ENCODE results near the gene KITLG.

Gene KITLG

GRCh38 chr12:88544991-88545980, 35.0 kb downstream of the KITLG start:
- Mint-ChIP-seq H3K36me3 (no peaks in the 10 kb centered on the region), H3K4me3 (no peak overlapping the region), H3K27ac (no peak overlapping the region), H3K9me3 (peaks cover 3% of the 10 kb centered on the region), H3K4me1 (no peaks in the 10 kb centered on the region), H3K27me3 (no peaks in the 10 kb centered on the region)
- DNase-seq (ENCODE audit: low spot score in 2 of 2) (no peak), ATAC-seq (ENCODE audit: low read depth) (no peak)

- no peak for ATAC-seq (ENCODE audit: low read depth)
- Mint-ChIP-seq H3K4me3 (no peak overlapping the region), H3K9me3 (peaks cover 8% of the 10 kb centered on the region), H3K4me1 (no peaks in the 10 kb centered on the region), H3K36me3 (no peaks in the 10 kb centered on the region), H3K27me3 (no peaks in the 10 kb centered on the region), H3K27ac (no peak overlapping the region)
- no peak for DNase-seq (ENCODE audit: low spot score in 2 of 2)
These were observed 40.4 kb downstream of the KITLG start for GRCh38 chr12:88539893-88540292.

- DNase-seq (ENCODE audit: low spot score in 2 of 2), result no peak
- H3K9me3 Mint-ChIP-seq, result peaks cover 9% of the 10 kb centered on the region
- H3K4me3 Mint-ChIP-seq, result no peak overlapping the region
- ATAC-seq (ENCODE audit: low read depth), result no peak
- no peaks in the 10 kb centered on the region for H3K27me3 Mint-ChIP-seq
- H3K4me1 Mint-ChIP-seq, result no peaks in the 10 kb centered on the region
- no peak overlapping the region for H3K27ac Mint-ChIP-seq
- H3K36me3 Mint-ChIP-seq, result no peaks in the 10 kb centered on the region
These were observed 41.6 kb downstream of the KITLG start for GRCh38 chr12:88538697-88539096.

GRCh38 chr12:88538250-88538649, 42.0 kb downstream of the KITLG start:
- Mint-ChIP-seq H3K9me3 (peaks cover 6% of the 10 kb centered on the region), H3K27me3 (no peaks in the 10 kb centered on the region), H3K4me3 (no peak overlapping the region), H3K36me3 (no peaks in the 10 kb centered on the region), H3K27ac (no peak overlapping the region), H3K4me1 (no peaks in the 10 kb centered on the region)
- ATAC-seq (ENCODE audit: low read depth) (no peak), DNase-seq (ENCODE audit: low spot score in 2 of 2) (no peak)

GRCh38 chr12:88530868-88531267, 49.4 kb downstream of the KITLG start:
- Mint-ChIP-seq H3K9me3 (peaks cover 4% of the 10 kb centered on the region), H3K27me3 (no peaks in the 10 kb centered on the region), H3K36me3 (no peaks in the 10 kb centered on the region), H3K4me3 (no peak overlapping the region), H3K4me1 (no peaks in the 10 kb centered on the region), H3K27ac (no peak overlapping the region)
- no peak for ATAC-seq (ENCODE audit: low read depth)
- DNase-seq (ENCODE audit: low spot score in 2 of 2), result no peak

GRCh38 chr12:88529531-88530488, 50.5 kb downstream of the KITLG start:
- H3K27me3 Mint-ChIP-seq, result no peaks in the 10 kb centered on the region
- no peaks in the 10 kb centered on the region for H3K36me3 Mint-ChIP-seq
- no peaks in the 10 kb centered on the region for H3K4me1 Mint-ChIP-seq
- peaks cover 5% of the 10 kb centered on the region for H3K9me3 Mint-ChIP-seq
- no peak overlapping the region for H3K27ac Mint-ChIP-seq
- H3K4me3 Mint-ChIP-seq, result no peak overlapping the region
- ATAC-seq (ENCODE audit: low read depth), result no peak
- no peak for DNase-seq (ENCODE audit: low spot score in 2 of 2)

- ATAC-seq (ENCODE audit: low read depth) (no peak), DNase-seq (ENCODE audit: low spot score in 2 of 2) (no peak)
- no peak overlapping the region for H3K4me3 Mint-ChIP-seq
- no peaks in the 10 kb centered on the region for H3K36me3 Mint-ChIP-seq
- no peak overlapping the region for H3K27ac Mint-ChIP-seq
- H3K9me3 Mint-ChIP-seq, result peaks cover 4% of the 10 kb centered on the region
- no peaks in the 10 kb centered on the region for H3K4me1 Mint-ChIP-seq
- no peaks in the 10 kb centered on the region for H3K27me3 Mint-ChIP-seq
These were observed 57.3 kb downstream of the KITLG start for GRCh38 chr12:88522961-88523360.

GRCh38 chr12:88520436-88520820, 59.8 kb downstream of the KITLG start:
- DNase-seq (ENCODE audit: low spot score in 2 of 2) (no peak), ATAC-seq (ENCODE audit: low read depth) (no peak)
- Mint-ChIP-seq H3K9me3 (no peaks in the 10 kb centered on the region), H3K4me3 (no peak overlapping the region), H3K4me1 (no peaks in the 10 kb centered on the region), H3K27me3 (no peaks in the 10 kb centered on the region), H3K27ac (no peak overlapping the region), H3K36me3 (no peaks in the 10 kb centered on the region)

- Mint-ChIP-seq H3K36me3 (no peaks in the 10 kb centered on the region), H3K27me3 (no peaks in the 10 kb centered on the region), H3K4me1 (no peaks in the 10 kb centered on the region), H3K4me3 (no peak overlapping the region), H3K9me3 (no peaks in the 10 kb centered on the region), H3K27ac (no peak overlapping the region)
- no peak for DNase-seq (ENCODE audit: low spot score in 2 of 2)
- no peak for ATAC-seq (ENCODE audit: low read depth)
These were observed 60.4 kb downstream of the KITLG start for GRCh38 chr12:88519802-88520435.

- Mint-ChIP-seq H3K27ac (no peak overlapping the region), H3K4me3 (no peak overlapping the region), H3K4me1 (no peaks in the 10 kb centered on the region), H3K36me3 (no peaks in the 10 kb centered on the region), H3K9me3 (no peaks in the 10 kb centered on the region), H3K27me3 (no peaks in the 10 kb centered on the region)
- ATAC-seq (ENCODE audit: low read depth) (no peak), DNase-seq (ENCODE audit: low spot score in 2 of 2) (no peak)
These were observed 61.3 kb downstream of the KITLG start for GRCh38 chr12:88518863-88519403.

GRCh38 chr12:88516811-88517210, 63.5 kb downstream of the KITLG start:
- Mint-ChIP-seq H3K4me1 (no peaks in the 10 kb centered on the region), H3K4me3 (no peak overlapping the region), H3K36me3 (no peaks in the 10 kb centered on the region), H3K27ac (no peak overlapping the region), H3K27me3 (no peaks in the 10 kb centered on the region), H3K9me3 (no peaks in the 10 kb centered on the region)
- no peak for ATAC-seq (ENCODE audit: low read depth)
- DNase-seq (ENCODE audit: low spot score in 2 of 2), result no peak

- Mint-ChIP-seq H3K27ac (no peak overlapping the region), H3K4me1 (no peaks in the 10 kb centered on the region), H3K27me3 (no peaks in the 10 kb centered on the region), H3K4me3 (no peak overlapping the region), H3K36me3 (no peaks in the 10 kb centered on the region), H3K9me3 (no peaks in the 10 kb centered on the region)
- ATAC-seq (ENCODE audit: low read depth) (no peak), DNase-seq (ENCODE audit: low spot score in 2 of 2) (no peak)
These were observed 69.4 kb downstream of the KITLG start for GRCh38 chr12:88510843-88511242.

- Mint-ChIP-seq H3K27me3 (no peaks in the 10 kb centered on the region), H3K4me3 (no peak overlapping the region), H3K4me1 (no peaks in the 10 kb centered on the region), H3K36me3 (no peaks in the 10 kb centered on the region), H3K27ac (no peak overlapping the region), H3K9me3 (no peaks in the 10 kb centered on the region)
- DNase-seq (ENCODE audit: low spot score in 2 of 2) (no peak), ATAC-seq (ENCODE audit: low read depth) (no peak)
These were observed 70.4 kb downstream of the KITLG start for GRCh38 chr12:88509851-88510250.
